SH-SY5Y (cell line): ENCODE results near the gene LTK.

Source experiments
- GATA2 ChIP-seq: IDR thresholded peaks from 2 replicates; pipeline ENCODE4 v1.6.1; 2011; ENCODE audit warnings: mild to moderate bottlenecking, low read depth, low read length
- GATA3 ChIP-seq: IDR thresholded peaks from 2 replicates; pipeline ENCODE4 v1.6.1; 2011; ENCODE audit warnings: low read depth, mild to moderate bottlenecking, low read length, moderate library complexity

- no peak for TF ChIP-seq GATA2
- TF ChIP-seq GATA3 = no peak
Measured at GRCh38 chr15:41554343-41554742, 40.7 kb upstream of the LTK start.
